Hepatocyte (in vitro differentiated cells): ENCODE results near the gene FRAS1. TPM values are rescaled to one million over a fixed set of nuclear protein-coding genes. Genes with fewer than 3 reads are reported as not detected.

Source experiments
- DNase-seq: peaks from one replicate; pipeline ENCODE4 v3.0.0-alpha.2; 2016; ENCODE audit warnings: low spot score
- H2AFZ ChIP-seq: fragments of 200-600 bp; sonication (generic); 2 replicates; pipeline ENCODE4 v1.6.0; 2016; ENCODE audit warnings: antibody characterized with exemption, mild to moderate bottlenecking
- H3K27ac ChIP-seq: fragments of 200-600 bp; sonication (generic); 2 replicates; pipeline ENCODE4 v1.5.1; 2016; ENCODE audit warnings: mild to moderate bottlenecking
- H3K27me3 ChIP-seq: fragments of 200-600 bp; sonication (generic); 2 replicates; pipeline ENCODE4 v1.6.1; 2016
- H3K36me3 ChIP-seq: fragments of 200-600 bp; sonication (generic); replicated peaks from 2 replicates; pipeline ENCODE4 v1.5.1; 2016; ENCODE audit warnings: low read depth; ENCODE audit not compliant: insufficient read depth
- H3K4me1 ChIP-seq: fragments of 200-600 bp; sonication (generic); 2 replicates; pipeline ENCODE4 v1.5.1; 2016; ENCODE audit warnings: mild to moderate bottlenecking, moderate library complexity; ENCODE audit not compliant: insufficient read depth
- H3K4me2 ChIP-seq: fragments of 200-600 bp; sonication (generic); 2 replicates; pipeline ENCODE4 v1.6.0; 2016
- H3K4me3 ChIP-seq: fragments of 200-600 bp; sonication (generic); 2 replicates; pipeline ENCODE4 v1.5.1; 2016; ENCODE audit warnings: mild to moderate bottlenecking
- H3K79me2 ChIP-seq: fragments of 200-600 bp; sonication (generic); 2 replicates; pipeline ENCODE4 v1.6.0; 2017; ENCODE audit warnings: mild to moderate bottlenecking
- H3K9me2 ChIP-seq: fragments of 200-600 bp; sonication (generic); replicated peaks from 2 replicates; pipeline ENCODE4 v1.6.0; 2017; ENCODE audit warnings: mild to moderate bottlenecking; ENCODE audit not compliant: insufficient read depth
- H3K9me3 ChIP-seq: fragments of 200-600 bp; sonication (generic); 2 replicates; pipeline ENCODE4 v1.5.1; 2016; ENCODE audit warnings: low read depth, mild to moderate bottlenecking
- H4K20me1 ChIP-seq: fragments of 200-600 bp; sonication (generic); 2 replicates; pipeline ENCODE4 v1.6.0; 2016; ENCODE audit warnings: mild to moderate bottlenecking; ENCODE audit not compliant: insufficient read depth, poor library complexity, severe bottlenecking
- CTCF ChIP-seq: fragments of 200-600 bp; sonication (generic); IDR thresholded peaks from 2 replicates; pipeline ENCODE4 v1.5.1; 2016; ENCODE audit warnings: antibody characterized with exemption, mild to moderate bottlenecking; ENCODE audit not compliant: poor library complexity
- EZH2 ChIP-seq: fragments of 200-600 bp; sonication (generic); IDR thresholded peaks from 2 replicates; pipeline ENCODE4 v1.6.1; 2016; ENCODE audit warnings: antibody characterized with exemption, mild to moderate bottlenecking, borderline replicate concordance
- EZH2phosphoT487 ChIP-seq: fragments of 200-600 bp; sonication (generic); IDR thresholded peaks from one replicate; pipeline ENCODE4 v1.6.1; 2018; ENCODE audit warnings: antibody characterized with exemption, mild to moderate bottlenecking, low read depth, moderate library complexity; ENCODE audit not compliant: unreplicated experiment, severe bottlenecking
- WGBS: methylation state at CpG from one replicate; pipeline ENCODE4 v1.1.6; 2016; ENCODE audit warnings: low lambda C conversion rate; ENCODE audit errors: missing lambda C conversion rate; 5-methylcytosine and 5-hydroxymethylcytosine counted together
- polyA plus RNA-seq: library from polyadenylated mRNA; unstranded; fragments of >200 nt; fragmentation: Nextera tagmentation; extraction: Ambion mirVana; gene quantifications from 2 replicates; pipeline ENCODE4 v1.2.1, GENCODE V29; 2016
- total RNA-seq: library from RNA; depleted of rRNA; stranded (reverse); fragments of >200 nt; gene quantifications from 2 replicates; pipeline ENCODE4 v1.2.3, GENCODE V29; 2014

The FRAS1 gene
- total and polyA plus RNA-seq, 2 experiments from 2014 or later: 9.3 to 38.5 TPM

GRCh38 chr4:78022517-78022916, 34.6 kb upstream of the FRAS1 start:
- H2AFZ ChIP-seq: no peak overlapping the region
- DNase-seq: no peak
- TF ChIP-seq CTCF: no peak
- TF ChIP-seq EZH2phosphoT487: no peak
- TF ChIP-seq EZH2: no peak
- H3K27me3 ChIP-seq: no peaks in the 10 kb centered on the region
- no peak overlapping the region for H3K27ac ChIP-seq
- H4K20me1 ChIP-seq: no peaks in the 10 kb centered on the region
- H3K9me3 ChIP-seq: no peaks in the 10 kb centered on the region
- H3K4me2 ChIP-seq: no peak overlapping the region
- no peaks in the 10 kb centered on the region for H3K9me2 ChIP-seq
- WGBS: 84% methylated on average over 2 of the region's 2 CpGs
- no peak overlapping the region for H3K4me3 ChIP-seq
- H3K79me2 ChIP-seq: no peaks in the 10 kb centered on the region
- no peaks in the 10 kb centered on the region for H3K36me3 ChIP-seq
- H3K4me1 ChIP-seq: no peaks in the 10 kb centered on the region

- Histone ChIP-seq H2AFZ (no peak overlapping the region), H3K4me1 (no peaks in the 10 kb centered on the region), H3K79me2 (no peaks in the 10 kb centered on the region), H3K27ac (no peak overlapping the region), H3K27me3 (no peaks in the 10 kb centered on the region), H3K36me3 (no peaks in the 10 kb centered on the region), H3K4me2 (no peak overlapping the region), H3K4me3 (no peak overlapping the region), H3K9me3 (no peaks in the 10 kb centered on the region), H4K20me1 (no peaks in the 10 kb centered on the region), H3K9me2 (no peaks in the 10 kb centered on the region)
- 80% methylated on average over 1 of the region's 1 CpG for WGBS
- DNase-seq: no peak
- no peak for TF ChIP-seq EZH2phosphoT487
- no peak for TF ChIP-seq CTCF
- TF ChIP-seq EZH2: no peak
These were observed 33.0 kb upstream of the FRAS1 start for GRCh38 chr4:78024085-78024484.

GRCh38 chr4:78024576-78025091, 32.5 kb upstream of the FRAS1 start:
- H3K36me3 ChIP-seq: no peaks in the 10 kb centered on the region
- no peak overlapping the region for H2AFZ ChIP-seq
- no peaks in the 10 kb centered on the region for H4K20me1 ChIP-seq
- H3K9me3 ChIP-seq: no peaks in the 10 kb centered on the region
- H3K9me2 ChIP-seq: no peaks in the 10 kb centered on the region
- H3K4me3 ChIP-seq: no peak overlapping the region
- H3K79me2 ChIP-seq: no peaks in the 10 kb centered on the region
- H3K27ac ChIP-seq: no peak overlapping the region
- H3K27me3 ChIP-seq: no peaks in the 10 kb centered on the region
- WGBS: 99% methylated on average over 3 of the region's 3 CpGs
- DNase-seq: no peak
- no peaks in the 10 kb centered on the region for H3K4me1 ChIP-seq
- H3K4me2 ChIP-seq: no peak overlapping the region
- TF ChIP-seq CTCF (no peak), EZH2phosphoT487 (no peak), EZH2 (no peak)
